NCI-H2081 treated with DMSO at 0.1 percent for 48 hours (cell line): ENCODE results near the gene PC.
"Not testable (repeated sequence)": the region's sequence is repeated elsewhere in the genome, so short reads cannot be mapped to it uniquely, and the experiment has no call there.

Experiments used
- DNase-seq: peaks from one replicate; lab custom pipeline; 2025; lab: John Stamatoyannopoulos, UW

The PC gene

DNA sequence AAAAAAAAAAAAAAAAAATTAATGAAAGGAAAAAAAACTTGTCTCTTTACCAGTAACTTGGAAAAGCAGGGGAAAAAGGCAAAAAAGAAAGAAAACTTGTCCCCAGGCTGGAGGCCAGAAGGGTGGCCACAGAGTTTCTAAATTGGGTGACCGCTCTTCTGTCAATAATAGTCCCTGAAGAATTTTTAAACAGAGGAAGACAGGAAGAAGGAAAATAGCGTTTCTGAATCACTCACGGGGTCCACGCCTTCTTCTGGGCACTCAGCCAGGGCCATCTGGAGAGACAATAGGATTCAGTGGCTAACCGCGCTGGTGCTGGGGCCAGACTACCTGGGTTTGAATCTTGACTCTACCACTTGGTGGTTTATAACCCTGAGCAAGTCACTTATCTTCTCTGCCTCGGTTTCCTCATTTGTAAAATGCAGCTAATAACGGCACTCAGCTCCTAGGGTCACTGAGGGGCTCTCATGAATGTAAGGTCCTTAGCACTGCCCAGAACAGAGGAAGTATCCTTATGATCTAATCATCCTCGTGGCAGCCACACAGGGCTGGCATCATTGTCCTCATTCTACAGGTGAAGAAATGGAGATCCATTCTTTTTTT lies 23.9 kb upstream of the PC start:
- peak; percentile 62 for DNase-seq

DNA sequence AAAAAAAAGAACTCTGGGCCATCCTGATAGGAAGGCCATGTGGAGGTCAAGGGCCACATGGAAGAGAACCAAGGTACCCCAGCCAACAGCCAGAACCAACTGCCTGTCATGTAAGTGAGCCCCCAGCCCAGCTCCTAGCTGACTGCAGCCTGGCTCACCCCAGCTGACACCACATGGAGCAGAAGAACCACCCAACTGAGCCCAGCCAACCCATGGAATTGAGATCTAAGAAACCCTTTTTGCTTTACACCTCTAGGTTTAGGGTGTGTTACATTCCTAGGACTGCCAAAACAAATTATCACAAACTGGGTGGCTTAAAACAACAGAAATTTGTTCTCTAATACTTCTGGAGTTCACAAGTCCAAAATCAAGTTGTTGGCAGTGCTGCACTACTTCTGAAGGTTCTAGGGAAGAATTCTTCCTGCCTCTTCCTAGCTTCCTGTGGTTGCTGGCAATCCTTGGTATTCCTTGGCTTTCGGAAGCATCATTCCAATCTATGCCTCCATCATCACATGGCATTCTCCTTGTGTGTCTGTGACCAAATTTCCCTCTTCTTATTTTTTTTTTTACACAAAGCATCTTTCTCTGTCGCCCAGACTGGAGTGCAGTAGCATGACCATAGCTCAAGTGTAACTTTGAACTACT lies 21.3 kb upstream of the PC start:
- no peak for DNase-seq

DNA sequence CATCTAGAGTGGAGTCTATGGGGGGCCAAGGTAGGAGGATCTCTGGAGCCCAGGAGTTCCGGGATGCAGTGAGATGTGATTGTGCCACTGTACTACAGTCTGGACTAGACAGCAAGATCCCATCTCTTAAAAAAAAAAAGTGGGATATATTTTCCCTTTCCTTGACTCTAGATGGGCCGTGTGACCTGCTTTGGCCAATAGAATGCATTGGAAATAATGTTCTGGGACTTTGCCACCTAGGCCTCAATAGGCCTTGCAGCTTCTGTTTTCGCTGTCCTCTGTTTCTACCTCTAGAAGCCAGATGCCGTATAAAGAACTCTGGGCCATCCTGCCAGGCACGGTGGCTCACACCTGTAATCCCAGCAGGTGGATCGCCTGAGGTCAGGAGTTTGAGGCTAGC lies 20.5 kb upstream of the PC start:
- no peak for DNase-seq

DNA sequence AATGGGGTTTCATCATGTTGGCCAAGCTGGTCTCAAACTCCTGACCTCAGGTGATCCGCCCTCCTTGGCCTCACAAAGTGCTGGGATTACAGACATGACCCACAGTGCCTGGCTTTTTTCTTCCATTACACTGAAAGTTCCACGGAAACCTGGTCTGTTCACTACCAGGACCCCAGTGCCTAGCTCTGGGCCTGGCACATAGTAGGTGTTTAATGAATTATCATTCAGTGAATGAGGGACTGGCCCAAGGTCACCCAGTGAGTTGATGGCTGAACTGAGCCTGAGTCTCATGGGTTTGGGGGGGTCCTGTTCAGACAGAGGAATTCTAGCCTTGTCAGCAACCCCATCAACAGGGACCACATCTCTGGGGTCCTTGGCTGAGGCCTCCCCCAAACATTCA lies 20.0 kb upstream of the PC start:
- no peak for DNase-seq

DNA sequence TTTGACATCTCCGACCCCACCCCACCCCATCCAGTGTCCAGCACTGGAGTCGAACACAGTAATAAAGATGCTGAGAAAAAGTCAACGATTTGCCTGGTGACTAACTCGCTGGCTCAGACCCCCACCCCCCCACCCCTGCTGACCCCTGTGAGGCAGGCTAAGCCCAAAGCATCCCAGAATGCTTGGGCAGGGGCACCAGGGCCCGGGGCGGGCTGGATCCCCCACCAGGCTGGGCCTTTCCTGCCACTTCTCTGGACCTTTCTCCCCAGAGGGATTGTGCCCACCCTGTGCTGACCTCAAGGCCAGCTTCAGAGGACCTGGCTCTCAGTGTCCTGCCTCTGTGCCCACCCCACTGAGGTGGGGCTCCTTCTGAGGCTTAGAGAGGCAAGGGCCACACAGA lies 18.7 kb upstream of the PC start:
- no peak for DNase-seq

DNA sequence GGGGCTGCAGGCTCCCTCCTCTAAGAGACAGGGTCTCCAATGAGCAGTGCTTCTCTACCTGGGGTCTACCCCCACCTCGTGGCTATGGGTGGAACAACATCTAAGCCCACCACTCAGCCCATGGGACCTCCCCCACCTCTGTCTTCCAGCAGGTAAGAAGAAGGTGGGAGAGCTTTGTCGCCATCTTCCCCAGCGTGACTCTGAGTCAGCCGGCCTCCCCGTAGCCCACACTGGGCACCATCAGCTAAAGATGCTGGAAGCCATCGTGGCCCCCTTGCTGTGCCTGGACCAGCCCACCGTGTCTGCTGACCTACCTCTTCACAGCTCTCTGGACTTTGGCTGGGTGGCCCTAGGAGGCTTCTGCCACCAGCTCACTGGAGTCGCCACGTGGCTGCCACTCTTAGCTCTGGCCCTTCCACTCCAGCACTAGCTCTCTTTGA lies 17.9 kb upstream of the PC start:
- DNase-seq, result no peak

DNA sequence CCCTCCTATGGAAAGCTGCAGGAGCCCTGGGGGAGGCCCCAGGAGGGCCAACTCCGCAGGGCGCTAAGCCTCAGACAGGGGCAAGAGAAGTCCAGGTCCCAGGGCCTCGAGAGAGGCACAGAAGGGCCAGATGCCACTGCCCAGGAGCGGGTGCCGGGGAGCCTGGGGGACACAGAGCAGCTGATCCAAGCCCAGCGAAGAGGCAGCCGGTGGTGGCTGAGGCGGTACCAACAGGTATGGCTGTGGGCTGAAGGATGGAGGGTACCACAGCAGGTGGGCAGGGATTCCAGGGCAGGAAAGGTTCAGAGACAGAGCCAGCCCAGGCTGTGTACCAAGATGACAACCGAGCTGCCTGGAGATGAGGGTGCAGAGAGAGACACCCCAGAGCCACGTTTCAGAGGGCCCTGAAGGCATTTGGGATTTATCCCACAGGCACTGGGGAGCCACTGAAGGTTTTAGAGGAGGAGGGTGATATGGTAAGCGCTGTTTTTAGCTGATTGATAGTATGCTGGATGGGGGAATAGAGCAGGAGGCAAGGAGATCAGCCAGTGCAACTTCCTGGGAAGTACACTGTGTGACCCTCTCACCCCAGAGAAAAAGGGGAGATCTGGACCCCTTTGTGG lies 17.3 kb upstream of the PC start:
- no peak for DNase-seq

DNA sequence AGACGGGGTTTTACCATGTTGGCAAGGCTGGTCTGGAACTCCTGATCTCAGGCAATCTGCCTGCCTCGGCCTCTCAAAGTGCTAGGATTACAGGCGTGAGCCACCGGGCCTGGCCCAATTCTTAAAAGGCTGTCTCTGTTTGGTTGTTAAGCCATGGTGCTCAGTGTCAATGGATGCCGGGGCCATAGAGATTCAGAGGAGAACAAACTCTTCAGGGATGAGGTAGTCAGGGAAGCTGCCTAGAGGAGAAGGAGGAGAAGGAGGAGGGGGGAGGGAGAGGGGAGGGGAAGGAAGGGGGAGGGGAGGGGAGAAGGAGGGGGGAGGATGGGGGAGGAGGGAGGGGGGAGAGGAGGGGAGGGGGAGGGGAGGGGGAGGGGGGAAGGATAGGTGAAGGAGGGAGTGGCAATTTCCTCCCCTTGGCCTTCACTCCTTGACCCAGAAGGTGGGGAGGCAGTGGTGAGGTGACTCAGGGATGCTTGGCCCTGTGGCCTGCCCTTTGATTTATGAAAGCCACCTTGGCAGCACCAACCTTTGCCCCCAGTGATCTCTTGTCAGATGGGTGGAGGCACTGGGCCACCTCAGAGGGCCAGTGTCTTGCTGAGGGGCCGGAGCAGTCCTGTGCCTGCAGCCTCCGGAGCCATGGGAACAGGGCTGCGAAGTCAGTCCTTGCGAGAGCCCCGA lies 16.7 kb upstream of the PC start, which contains the start of gene C11orf86:
Gene C11orf86, plus strand, starts transcription at position 581 of the 681 bp plus-strand sequence. Its CDS starts 59 bp downstream, at position 640.
- DNase-seq, result no peak

DNA sequence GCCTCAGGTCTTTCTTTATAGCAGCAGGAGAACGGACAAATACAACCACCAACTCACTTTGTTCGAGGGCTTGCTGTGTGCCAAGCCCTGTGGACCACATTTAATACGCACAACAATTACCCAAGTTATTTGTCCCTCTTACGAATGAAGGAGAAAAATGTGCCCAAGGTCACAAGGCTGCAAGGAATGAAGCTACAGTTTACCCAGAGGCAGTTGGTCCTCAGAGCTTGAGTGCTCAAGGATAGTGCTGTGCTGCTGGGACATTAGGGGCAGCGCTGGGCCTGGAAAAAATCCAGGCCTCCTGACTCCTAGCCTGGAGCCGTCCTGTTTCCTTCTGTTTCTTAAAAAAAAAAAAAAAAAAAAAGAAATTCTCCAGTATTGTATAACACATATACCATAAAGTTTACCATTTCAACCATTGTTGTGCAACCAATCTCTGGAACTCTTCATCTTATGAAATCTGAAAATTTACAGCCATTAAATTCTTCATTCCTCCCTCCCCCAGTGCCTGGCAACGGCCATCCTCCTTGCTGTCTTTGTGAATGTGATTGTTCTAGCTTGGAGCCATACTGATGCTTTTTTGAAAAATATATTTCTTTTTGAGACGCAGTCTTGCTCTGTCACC lies 15.9 kb upstream of the PC start:
- DNase-seq, result no peak

DNA sequence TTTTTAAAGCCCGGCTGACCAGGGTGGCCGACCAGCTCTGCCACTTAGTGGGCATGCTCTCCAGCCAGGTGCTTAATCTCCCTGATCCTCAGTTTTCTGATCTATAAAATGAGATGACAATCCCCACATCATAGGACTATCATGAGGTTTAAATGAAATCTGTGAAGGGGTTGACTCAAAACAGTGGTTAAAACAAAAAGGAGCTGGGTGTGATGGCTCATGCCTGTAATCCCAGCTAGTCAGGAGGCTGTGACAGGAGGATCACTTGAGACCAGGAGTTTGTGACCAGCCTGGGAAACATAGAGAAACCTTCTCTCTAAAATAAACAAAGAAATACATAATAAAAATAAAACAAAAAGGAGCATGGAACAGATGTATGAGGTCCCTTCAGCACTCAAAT lies 13.3 kb upstream of the PC start:
- no peak for DNase-seq

DNA sequence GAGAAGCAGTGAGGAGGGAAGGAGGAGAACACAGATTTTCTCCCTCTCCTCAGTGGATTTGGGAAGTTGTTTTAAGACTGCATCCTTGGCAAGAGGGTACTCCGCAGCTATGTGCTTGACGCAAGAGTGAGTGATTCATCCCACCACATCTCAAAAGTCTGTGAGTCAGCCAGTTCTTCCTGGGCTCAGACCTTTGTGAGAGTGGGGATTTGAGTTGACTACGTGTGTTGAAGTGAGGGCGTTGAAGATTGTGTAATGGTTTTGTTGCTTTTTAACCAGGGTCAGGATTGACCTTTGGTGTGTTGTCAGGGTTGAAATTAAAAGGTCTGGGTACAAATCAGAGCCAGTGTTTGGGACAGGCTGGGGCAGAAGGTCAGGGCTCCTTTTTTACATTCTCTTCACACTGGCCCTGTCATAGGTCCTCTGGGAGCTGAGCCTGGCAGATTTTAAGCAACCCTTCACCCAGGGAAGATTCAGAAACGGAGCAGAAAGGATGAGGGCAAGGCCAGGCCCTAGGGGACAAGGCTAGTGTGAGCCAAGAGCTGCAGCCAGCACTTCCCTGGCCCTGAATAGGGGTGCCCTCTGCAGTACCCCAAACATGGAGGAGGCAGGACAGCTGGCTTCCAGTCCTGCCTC lies 12.7 kb upstream of the PC start:
- no peak for DNase-seq

DNA sequence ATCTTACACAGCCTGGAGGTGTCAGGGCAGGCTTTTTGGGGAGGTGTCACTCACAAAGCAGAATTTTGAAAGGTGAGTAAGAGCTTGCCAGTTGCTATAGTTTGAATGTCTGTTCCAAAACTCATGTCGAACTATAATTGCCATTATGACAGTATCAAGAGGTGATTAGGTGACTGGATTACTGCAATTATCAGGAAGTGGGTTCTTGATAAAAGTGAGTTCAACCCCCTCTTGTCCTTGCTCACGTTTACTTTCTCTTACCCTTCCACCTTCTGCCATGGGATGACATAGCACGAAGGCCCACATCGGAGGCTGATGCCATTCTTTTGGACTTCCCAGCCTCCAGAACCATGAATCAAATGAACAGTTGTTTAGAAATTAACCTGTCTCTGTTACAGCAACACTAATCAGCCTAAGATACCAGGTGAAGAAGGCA lies 12.2 kb upstream of the PC start:
- DNase-seq, result no peak

DNA sequence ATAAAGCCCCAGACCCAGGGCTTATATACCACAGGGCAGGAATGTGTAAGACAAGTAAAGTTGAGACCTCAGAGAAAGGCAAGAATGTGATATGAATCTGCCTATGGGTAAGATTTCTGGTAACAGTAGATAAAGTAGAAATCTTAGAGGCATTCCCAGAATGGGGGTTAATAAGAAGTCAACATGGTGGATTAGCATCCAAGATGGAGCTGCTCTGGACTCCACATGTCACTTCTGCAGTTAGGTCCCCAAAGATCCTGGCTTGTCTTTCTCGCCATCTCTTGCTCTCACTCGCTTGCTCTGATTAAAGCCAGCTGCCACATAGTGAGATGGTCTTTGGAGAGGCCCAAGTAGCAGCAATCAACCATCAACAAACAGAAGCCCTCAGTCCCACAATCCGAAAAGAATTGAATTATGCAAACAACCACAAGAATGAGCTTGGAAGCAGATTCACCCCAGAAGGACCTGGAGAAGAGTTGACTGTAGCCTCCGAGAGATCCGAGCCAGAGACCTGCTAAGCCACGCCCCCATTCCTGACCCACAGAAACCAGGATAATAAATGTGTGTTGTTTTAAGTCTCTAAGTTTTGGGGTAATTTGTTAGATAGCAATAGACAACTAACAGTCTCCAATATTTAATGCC lies 11.5 kb upstream of the PC start:
- DNase-seq, result no peak

DNA sequence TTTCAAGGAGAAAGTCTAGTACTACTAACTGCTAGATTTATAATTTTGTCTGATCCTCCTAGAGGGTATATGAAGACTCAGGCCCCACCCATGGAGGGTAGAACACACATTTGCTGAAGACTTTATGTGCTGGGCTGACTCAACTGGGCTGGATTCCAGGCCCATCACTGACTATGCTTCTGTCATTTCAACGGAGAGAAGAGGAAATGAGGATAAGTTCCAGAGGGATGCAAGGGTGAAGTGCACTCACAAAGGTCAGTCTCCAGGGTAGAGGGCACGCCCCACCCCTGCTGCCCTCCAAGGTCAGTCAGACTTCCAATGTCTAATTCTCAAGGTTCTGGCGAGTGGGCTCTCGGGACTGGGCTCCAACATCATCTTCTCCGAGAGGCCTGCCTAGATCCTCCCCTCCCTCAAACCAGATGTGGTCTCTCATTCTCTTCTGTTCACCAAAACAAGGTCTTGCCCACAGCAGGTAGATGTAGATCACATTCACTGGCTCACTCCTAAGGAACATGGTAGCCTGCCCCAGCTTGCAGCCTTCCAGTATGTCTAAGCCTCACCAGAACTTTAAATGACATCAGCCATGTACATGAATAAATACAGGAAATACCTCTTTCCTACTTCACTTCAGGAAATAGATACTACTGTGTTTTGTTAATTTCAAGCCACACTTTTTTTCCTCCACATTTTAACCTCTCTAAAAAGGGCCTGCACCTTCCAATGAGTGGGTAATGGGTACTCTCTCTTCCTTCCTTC lies 9.7 kb upstream of the PC start:
- no peak for DNase-seq

DNA sequence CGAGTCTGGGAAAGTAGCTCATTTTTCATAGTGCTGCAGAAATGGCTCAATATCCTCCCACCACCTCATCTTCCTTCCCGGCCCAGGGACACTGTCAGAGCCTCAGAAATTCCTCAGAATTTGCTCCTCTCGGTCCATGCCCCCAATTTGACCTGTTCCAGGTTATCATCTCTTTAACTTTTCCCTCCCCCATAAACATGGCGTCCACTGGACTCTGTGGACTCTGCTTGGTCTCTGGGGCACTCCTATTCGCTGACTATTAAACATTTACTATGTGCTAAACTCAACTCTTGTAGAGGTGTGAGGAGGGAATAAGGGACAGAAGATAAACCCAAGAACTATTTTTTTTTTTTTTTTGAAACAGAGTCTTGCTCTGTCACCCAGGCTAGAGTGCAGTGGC lies 8.2 kb upstream of the PC start:
- DNase-seq, result no peak

DNA sequence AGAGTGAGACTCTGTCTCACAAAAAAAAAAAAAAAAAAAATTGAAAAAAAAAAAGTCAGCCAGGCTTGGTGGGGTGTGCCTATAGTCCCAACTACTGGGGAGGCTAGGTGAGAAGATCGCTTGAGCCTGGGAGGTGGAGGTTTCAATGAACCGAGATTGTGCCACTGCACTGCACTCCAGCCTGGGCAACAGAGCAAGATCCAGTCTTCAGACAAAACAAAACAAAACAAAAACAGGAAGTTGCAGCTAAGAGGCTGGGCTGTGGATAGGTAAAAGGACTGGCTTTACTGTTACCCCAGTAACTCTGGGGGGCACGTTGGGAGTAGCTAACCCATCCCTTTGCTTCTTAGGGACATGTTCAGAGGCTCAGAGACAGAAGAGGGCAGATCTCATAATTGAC lies 6.3 kb upstream of the PC start:
- no peak for DNase-seq

DNA sequence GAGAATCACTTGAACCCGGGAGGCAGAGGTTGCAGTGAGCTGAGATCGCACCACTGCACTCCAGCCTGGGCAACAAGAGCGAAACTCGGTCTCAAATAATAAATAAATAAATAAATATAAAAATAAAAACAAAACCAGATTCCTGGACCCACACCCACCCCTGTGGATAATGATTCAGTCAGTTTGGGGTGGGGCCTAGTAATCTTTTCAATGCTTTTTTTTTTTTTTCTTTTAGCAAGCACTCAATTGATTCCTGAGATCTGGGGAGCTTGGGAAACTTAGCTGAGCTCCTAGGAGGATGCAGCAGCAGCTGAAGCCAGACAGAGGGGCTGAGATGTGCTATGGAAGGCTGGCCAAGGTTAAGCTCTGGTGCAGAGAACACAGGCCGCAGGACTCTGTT lies 4.6 kb upstream of the PC start:
- DNase-seq, result no peak

DNA sequence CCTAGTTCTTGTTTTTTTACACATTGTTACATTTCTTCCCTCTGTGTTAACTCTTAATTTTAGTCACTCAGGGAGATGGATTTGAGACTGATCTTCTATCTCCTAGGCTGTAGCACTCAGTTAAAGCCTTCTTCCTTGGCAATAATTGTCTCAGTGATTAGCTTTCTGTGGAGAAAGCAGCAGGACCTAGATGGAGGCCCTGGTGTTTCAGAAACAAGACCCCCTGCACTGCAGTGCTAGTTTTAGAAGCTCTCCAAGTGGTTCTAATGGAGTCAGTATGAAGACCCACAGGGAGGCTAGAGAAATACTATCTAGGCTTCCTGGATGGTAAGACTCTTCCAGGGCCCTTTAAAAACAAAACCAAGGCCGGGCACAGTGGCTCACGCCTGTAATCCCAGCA lies 4.1 kb upstream of the PC start:
- no peak for DNase-seq

DNA sequence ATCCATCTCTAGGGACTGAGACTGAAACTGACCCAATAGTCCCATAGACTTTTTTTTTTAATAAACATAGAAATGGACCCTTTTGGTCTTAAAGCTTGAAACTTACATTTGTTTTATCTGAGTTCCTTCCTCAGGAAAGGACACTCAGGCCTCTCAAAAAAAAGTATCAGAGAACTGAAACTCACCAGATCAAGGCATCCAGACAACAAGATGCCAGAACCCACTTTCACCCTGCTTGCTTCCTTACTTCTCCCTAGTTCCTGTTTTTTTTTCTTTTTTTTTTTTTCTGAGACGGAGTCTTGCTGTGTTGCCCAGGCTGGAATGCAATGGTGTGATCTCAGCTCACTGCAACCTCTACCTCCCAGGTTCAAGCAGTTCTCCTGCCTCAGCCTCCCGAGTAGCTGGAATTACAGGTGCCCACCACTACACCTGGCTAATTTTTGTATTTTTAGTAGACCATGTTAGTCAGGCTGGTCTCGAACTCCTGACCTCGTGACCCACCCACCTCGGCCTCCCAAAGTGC lies 3.6 kb upstream of the PC start:
- DNase-seq, result not testable (repeated sequence)

DNA sequence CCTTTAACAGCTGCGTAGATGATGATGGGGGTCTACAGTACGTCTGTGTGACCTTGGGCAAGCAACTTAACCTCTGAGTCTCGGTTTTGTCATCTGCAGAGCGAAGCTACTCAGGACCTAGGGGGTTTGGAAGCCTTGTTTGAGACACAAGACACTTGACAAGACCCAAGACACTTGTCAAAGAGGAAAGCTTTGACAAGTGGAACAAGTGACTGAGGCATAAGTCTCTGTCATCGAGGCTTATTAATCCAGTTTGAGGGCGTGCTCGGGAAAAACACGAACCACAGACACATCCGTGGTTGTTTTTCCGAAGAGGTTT lies 732 bp upstream of the PC start:
- no peak for DNase-seq

DNA sequence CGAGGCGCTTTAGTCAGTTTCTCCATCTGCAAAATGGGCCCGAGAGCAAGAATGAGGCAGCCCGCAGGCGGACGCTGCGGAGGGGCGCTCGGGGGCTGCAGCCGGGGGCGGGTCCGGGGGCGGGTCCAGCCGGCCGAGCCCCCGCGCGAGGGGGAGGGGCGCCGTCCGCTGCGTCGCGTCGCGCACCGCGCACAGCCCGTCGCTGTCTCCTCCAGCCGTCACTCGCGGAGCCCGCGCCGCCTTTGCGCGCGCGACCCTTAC lies 282 bp downstream of the PC start:
- no peak for DNase-seq
